T-helper 2 cell treated with Interferon-gamma antibody and Interleukin-4, amounts not matched to agents 100 ng/mL and 5 ng/mL, for 36 hours (primary cell): ENCODE results near the gene PSMG3. TPM values are rescaled to one million over a fixed set of nuclear protein-coding genes. Genes with fewer than 3 reads are reported as not detected.
"Not testable (repeated sequence)": the region's sequence is repeated elsewhere in the genome, so short reads cannot be mapped to it uniquely, and the experiment has no call there.

Experiments used
- intact Hi-C: fragments of 100-400 bp; cut with micrococcal nuclease; formaldehyde crosslinking; loops from one replicate; pipeline ENCODE4 v1.15.1; 2023
- total RNA-seq: library from RNA; stranded (reverse); gene quantifications from 2 replicates; pipeline ENCODE4 v1.2.3, GENCODE V29; 2022

Gene PSMG3
- total RNA-seq, 1 donor from 2014 or later: 37.8 TPM

DNA sequence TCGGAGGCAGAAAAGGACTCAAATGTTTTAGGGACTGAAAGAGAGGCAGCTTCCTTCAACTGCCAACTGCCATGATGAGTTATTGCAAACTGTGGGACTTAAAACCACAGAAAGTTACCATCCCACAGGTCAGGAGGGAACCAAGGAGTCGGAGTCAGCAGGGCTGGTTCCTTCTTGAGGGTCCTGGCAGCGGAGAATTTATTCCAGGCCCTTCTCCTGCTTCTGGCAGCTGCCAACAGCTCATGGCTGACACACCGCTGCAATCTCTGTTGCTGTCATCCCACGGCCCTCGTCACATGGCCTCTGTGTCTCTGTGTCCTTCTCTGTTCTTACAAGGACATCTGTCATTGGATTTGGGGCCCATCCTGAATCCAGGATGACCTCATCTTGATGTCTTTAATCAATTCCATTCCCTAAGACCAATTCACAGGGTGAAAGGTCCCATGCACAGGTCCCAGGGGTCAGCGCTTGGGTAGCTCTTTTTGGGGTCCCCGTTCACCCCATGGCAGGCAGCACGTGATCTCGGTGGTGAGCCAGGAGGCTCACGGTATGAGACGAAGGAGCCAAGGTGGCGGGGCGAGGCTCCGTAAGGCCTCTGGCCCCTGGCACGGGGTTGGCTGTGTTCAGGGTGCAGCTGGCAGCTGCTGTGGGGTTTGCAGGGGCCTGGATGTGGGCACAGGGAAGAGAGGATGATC is 27.4 kb upstream of the PSMG3 start:
- intact Hi-C loops: no loop called here

- intact Hi-C loops: no loop called here
Measured at GRCh38 chr7:1596181-1597043, 26.6 kb upstream of the PSMG3 start.

DNA sequence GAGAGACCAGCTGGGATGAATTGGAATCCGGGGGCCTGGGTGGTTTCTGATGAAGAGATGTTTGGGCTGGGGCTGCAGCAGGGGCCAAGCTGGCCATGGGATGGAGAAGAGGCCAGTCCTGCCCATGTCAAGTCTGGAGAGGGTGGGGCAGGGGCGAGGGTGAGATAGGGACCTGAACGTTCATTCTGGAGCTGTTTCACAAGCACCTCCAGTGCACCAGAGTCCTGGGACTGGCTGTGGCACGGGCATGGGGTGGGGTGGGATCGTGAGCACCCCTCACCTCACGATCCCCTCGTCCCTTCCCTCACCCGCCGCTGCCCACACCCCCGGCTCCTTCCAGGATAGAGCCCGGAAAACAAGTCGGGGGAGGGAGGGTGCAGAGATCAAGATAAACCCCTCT is 25.8 kb upstream of the PSMG3 start:
- intact Hi-C loops: no loop called here

GRCh38 chr7:1595027-1595426 is 25.2 kb upstream of the PSMG3 start:
- intact Hi-C loops: no loop called here

- intact Hi-C loops: no loop called here
Measured at GRCh38 chr7:1593904-1594421, 24.1 kb upstream of the PSMG3 start.

DNA sequence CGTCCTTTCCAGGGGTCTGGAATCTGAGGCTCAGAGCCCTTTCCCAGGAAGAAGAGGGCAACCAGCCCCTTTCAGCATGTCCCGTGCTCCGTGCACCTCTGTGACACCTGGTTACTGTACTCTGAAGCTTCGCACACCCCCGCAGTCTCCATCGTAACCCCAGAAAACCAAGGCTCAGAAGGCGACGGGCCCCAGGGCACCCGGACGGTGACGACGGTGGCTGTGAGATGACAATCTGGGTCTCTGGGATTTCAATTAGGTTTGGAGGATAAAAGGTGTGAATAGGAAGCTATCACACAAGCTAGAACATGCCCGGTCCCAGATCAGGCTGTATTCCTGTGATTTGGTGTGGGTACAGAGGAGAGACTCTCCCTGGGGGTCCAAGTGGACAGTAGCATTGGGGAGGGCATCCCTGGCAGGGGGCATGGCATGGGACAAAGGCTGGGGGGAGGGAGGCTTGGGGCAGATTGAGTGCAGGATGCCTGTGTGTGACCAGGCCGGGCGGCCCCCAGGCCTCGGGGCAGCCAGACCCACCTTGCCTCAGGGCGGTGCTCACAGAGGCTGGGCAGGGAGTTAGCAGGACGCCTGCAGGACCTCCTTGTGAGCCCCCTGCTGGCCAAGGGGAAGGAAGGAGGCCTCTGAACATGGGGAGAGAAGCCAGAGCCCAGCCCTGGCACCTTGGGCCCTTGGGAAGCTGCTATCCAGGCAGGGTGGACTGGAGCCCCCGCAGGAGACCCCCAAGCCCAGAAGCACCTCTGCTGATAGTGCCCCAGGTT is 23.4 kb upstream of the PSMG3 start:
- intact Hi-C loops: no loop called here

DNA sequence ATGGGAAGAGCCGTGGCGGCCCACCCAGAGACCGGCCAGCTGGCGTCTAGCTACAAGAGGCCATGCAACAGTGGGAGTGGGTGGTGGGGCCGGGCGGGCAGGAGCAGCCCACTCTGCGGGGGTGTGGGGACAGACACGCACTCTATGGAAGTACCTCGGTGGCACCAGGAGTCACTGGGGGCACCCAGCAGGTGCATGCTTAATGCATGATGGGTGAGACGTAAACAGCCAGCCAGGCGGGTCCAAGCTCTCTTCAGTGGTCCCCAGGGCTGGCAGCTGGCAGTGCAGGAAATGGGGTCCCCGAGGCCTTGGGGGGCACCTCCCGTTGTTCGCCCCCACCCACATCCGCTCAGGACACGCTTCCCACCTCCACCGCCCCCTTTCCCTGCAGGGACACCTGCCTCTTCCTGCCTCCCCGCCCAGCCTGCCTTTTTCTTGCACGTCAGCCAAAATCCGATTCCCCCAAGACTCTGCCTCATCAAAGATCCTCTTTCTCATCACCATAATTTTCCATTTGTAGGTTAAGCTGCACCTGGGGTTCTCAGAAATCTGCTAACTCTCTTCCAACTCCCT is 22.6 kb upstream of the PSMG3 start:
- intact Hi-C loops: no loop called here

GRCh38 chr7:1591876-1592275 is 22.0 kb upstream of the PSMG3 start:
- intact Hi-C loops: no loop called here

DNA sequence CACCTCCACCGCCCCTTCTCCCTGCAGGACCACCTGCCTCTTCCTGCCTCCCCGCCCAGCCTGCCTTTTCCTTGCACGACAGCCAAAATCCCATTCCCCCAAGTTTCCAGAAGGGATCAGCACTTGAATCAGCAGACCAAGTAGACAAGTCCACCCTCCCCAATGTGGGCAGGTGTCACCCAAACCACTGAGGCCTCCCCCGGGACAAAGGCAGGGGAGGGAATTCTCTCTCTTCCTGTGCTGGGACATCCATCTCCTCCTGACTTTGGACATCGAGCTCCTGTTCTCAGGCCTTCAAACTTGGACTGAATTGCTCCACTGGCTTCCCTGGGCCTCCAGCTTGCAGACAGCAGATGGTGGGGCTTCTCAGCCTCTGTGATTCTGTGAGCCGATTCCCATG is 21.6 kb upstream of the PSMG3 start:
- intact Hi-C loops: no loop called here

GRCh38 chr7:1590887-1591286 is 21.1 kb upstream of the PSMG3 start:
- intact Hi-C loops: no loop called here

DNA sequence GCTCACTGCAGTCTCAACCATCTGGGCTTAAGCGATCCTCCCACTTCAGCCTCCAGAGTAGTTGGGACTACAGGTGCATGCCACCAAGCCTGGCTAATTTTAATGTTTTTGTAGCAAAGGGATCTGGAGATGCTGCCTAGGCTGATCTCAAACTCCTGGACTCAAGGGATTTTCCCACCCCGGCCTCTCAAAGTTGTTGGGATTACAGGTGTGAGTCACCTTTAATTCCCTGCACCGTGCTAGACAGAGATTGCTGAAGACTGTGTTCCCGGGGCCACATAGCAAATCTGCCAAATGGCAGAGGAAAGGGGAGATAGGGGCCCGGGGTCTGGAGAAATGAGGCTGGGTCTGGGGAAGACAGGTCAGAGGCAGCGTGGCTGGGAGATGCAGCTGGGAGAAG is 20.6 kb upstream of the PSMG3 start:
- intact Hi-C loops: no loop called here

DNA sequence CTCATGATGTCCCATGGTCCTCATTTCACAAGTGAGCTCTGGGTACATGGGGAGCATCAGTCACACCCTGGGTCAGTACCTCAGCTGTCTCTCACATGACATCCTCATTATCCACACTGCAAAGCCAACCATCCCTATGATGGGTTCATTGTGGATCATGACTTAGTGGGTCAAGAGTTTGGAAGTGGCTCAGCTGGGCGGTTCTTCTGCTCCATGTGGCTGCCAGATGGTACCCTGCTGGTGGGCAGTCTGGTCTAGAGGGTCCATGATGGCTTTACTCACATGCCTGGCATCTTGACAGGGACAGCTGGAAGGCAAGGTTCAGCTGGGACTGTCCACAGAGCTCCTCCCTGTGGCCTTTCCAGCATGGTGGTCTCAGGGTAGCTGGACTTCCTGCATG is 19.1 kb upstream of the PSMG3 start:
- intact Hi-C loops: no loop called here

- intact Hi-C loops: no loop called here
Measured at GRCh38 chr7:1587738-1588137, 17.9 kb upstream of the PSMG3 start.

- intact Hi-C loops: no loop called here
Measured at GRCh38 chr7:1586827-1587705, 17.2 kb upstream of the PSMG3 start.

DNA sequence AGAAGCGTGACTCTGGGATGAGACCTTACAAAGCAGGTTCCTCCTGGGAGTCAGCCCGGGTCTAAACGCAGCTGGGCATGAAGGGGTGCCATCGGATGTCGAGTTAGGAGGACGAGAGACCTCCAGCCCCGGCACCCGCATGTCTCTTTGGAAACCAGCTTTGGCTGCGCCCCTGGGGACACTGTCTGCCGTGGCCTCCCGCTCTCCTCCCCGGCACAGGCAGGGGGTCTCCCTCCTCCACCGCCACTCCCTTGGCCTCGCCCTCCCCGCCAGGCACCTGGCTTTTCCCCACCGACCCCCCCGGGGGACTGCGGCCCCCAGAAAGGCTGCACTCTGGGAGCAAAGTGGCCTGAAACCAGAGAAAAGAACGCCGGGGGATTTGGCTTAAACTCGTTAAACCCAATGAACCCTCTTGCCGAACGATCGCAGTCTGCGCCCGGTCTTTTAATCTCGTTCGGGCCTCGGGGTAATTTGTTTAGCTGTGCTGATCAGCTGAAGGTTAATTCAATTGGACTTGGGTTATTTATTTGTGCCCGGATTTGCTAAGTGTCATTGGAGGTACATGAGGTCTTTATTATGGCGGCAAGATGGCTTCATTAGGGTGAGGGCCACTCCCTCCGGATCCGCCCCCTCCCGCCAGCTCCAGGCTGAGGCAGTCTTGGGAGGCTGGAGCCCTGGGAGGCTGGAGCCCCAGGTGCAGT is 16.4 kb upstream of the PSMG3 start:
- intact Hi-C loops: no loop called here

DNA sequence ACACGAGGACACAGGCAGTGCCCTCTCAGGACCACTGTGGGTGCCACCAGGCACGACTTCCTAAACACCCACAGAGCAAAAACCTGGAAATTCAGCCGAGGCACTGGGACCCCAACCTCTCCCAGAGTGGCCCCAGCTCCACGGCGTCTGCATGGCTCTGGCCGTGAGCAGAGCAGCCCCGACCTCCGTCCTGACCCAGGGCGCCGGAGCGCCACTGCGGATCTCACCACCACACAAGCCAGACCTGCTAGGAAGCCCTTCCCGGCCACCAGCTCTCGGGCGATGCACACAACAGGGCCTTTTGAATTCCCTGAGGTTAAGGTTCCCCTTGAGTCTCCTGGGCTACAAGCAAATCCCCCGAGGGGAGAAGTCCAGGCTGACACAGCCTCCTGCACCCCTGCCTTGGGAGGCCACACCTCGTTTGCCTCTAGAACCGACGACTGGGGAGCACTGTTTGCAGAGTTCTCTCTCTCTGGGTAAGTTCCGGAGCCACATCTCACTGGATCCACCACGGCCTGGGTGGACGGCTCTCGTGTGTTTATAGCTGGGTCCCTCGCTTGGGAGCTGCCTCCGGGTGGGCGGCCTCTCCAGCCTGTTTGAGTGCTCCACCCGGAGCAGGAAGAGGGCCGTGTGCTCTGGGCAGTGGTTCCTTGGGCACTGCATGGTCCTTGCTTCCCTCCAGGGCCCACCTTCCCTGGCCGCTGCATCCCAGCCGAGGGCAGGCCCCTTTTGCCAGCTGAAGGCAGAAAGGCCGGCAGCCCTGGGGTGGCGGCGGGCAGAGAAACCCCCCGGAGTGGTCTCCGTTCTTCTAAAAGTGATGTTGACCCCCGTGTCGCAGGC is 15.5 kb upstream of the PSMG3 start:
- intact Hi-C loops: no loop called here

GRCh38 chr7:1584700-1585099 is 14.9 kb upstream of the PSMG3 start:
- intact Hi-C loops: no loop called here

GRCh38 chr7:1583241-1583930 is 13.6 kb upstream of the PSMG3 start:
- intact Hi-C loops: not testable (repeated sequence)
